Heart left ventricle (tissue), 13 donors: ENCODE data around the gene PCED1B.

Experiments used
- CTCF ChIP-seq, 12 donors: fragments of 200-600 bp; sonication (generic) in 4 of 12; IDR thresholded peaks; one replicate each; pipeline versions ENCODE4 v1.5.0 to v1.8.0; 2018 to 2022; ENCODE audit warnings: antibody characterized with exemption in 12 of 12, mild to moderate bottlenecking in 5 of 12
- POLR2A ChIP-seq, 2 donors: fragments of 450-650 bp; IDR thresholded peaks; one replicate each; pipeline ENCODE4 v1.6.1; 2017; ENCODE audit warnings: antibody characterized with exemption in 2 of 2, mild to moderate bottlenecking in 2 of 2, moderate library complexity in 2 of 2
- donor health status: ischemic (EF 13 %, LVEDD 7.1; RV severe dilation, severe dysfunction).
- donor health status: DM: no; HTN: yes; CAD: no.
- donor health status: DM: no; HTN: no; CAD: no.
- donor health status: ischemic (EF 25% LVEDD 6.9; RV normal size, moderate dysfunction).
- donor health status: ischemic (EF 25% LVEDD 5.7; RV mildly dilated, moderate dysfunction).
- donor health status: ischemic (EF 35%, LVEDD 5.7; RV mildly dilated, moderate dysfunction).
- donor health status: nonischemic (EF 11% LVEDD 7.7; RV severe dilation, severe dysfunction).
- donor health status: DM: yes; HTN: yes; CAD: no.
- donor health status: PGD.
- donor health status: ischemic (EF 29% LVEDD 5.4; RV normal size, mild dysfunction).
- donor health status: nonischemic (EF 23%, LVEDD 6.1; RV moderate dilation, normal function).

GRCh38 chr12:47080725-47081502 lies 1.5 kb downstream of the PCED1B start:
- no peak for TF ChIP-seq CTCF (IDR thresholded peaks at IDR 0.05)
- TF ChIP-seq POLR2A (IDR thresholded peaks at IDR 0.05), result no peak
